ENCODE data around the gene ARHGEF4.
"Not testable (repeated sequence)": the region's sequence is repeated elsewhere in the genome, so short reads cannot be mapped to it uniquely, and the experiment has no call there.

ARHGEF4 gene

GRCh38 chr2:131058214-131058843 lies 221.6 kb downstream of the ARHGEF4 start:
- no peak for ATAC-seq

GRCh38 chr2:131058920-131059319 lies 222.2 kb downstream of the ARHGEF4 start:
- no peak for ATAC-seq

DNA sequence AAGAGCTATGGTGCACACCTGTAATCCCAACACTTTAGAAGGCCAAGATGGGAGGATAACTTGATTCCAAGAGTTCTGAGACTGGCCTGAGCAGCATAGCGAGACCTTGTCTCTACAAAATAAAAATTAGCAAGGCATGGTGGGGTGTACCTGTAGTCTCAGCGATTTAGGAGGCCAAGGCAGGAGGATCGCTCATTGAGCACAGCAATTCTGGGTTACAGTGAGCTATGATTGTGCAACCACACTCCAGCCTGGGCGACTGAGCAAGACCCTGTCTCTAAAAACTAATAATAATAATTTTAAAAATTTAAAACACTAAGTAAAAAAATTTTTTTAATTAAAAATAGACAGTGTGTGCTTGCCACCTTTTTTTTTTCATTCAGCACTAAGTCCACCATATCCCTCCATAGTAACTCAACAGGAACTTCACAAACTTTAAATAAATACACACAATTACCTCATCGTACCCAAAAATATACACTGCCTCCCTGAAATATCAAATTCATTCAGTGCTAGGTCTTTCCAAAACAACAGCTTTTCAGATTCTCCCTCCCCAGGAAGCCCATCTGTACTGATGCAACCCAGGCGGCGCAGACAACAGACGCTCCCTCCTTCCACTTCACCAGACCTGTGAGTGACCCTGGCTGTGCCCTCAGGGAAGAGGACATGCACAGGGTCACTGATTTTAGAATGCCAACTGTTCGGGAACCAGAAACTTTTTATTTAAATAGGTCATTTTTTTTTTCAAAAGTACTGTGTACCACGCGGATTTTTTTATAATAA lies 227.0 kb downstream of the ARHGEF4 start:
- ATAC-seq: no peak

DNA sequence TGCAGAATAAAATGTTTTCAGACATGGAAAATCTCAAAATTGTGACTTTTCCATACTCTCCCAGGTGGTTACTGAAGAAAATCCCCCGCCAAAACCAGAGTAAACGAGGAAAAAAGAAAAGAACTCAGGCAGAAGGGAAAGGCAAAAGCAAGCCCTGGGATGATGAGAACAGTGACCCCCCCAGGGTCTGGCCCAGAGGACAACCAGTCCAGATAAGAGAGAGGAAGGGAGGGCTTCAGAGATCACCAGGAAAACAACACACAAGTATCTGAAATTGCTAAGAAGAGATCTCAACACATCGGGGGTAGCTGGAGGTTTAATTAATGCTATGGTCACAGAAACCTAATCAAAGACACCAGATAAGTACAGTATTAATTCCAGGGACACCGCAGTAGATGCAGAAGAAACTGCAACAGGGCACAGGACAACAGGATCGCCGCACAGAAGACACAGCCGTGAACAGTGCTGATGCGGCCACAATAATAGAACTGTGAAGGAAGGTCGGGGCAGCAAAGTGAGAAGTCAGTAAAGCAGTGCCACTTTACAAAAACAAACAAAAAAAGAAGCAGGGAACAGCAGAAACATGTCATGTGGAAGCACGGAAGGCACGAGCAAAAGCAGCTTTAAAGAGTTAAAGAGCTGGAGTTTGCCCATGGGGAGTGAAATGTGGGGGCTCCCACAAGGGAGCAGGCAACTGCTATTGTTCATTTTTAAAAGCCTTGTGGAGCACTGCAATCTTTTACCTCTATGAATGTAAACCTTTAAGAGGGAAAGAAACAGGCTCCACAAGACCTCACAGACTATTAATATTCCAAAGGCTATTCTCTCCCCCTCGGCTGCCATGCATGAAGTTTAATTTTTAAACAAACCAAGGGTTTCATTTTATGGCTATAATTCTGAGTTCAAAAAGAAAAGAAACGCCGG lies 228.1 kb downstream of the ARHGEF4 start:
- no peak for ATAC-seq

DNA sequence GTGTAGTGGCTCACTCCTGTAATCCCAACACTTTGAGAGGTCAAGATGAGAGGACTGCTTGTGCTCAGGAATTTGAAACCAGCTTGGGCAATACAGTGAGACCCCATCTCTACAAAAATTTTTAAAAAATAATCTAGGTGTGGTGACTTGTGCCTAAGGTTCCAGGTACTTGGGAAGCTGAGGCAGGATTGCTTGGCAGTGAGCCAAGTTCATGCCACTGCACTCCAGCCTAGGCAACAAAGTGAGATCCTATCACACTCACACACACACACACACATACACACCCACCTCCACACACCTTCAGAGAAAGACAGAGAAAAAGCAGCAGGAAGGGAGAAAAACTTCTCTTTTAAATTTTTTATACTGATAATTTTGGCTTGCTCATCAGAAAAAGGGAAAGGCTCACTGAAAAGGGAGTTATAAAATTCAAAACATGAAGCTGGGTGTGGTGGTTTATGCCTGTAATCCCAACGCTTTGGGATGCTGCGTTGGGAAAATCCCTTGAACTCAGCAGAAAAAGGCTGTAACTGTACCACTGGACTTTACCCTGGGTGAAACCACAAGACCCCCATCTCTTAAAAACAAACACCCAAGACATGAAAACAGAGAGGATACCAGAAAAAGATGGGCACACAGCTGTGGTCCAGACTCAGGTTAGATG lies 230.9 kb downstream of the ARHGEF4 start:
- no peak for ATAC-seq

- ATAC-seq: not testable (repeated sequence)
These were observed 231.5 kb downstream of the ARHGEF4 start for GRCh38 chr2:131068172-131068571.

DNA sequence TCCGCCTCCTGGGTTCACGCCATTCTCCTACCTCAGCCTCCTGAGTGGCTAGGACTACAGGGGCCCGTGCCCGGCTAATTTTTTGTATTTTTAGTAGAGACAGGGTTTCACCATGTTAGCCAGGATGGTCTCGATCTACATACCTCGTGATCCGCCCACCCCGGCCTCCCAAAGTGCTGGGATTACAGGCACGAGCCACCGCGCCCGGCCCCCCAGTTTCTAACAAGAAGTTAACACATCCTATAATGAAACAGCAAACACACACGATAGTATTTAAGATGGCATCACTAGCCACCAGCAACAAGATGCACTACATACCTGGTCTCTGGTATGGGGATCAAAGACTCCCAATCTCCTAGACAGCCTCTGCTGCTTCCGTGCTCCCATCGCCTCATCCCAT lies 238.9 kb downstream of the ARHGEF4 start:
- not testable (repeated sequence) for ATAC-seq

- ATAC-seq: no peak
These were observed 240.0 kb downstream of the ARHGEF4 start for GRCh38 chr2:131076707-131077106.

DNA sequence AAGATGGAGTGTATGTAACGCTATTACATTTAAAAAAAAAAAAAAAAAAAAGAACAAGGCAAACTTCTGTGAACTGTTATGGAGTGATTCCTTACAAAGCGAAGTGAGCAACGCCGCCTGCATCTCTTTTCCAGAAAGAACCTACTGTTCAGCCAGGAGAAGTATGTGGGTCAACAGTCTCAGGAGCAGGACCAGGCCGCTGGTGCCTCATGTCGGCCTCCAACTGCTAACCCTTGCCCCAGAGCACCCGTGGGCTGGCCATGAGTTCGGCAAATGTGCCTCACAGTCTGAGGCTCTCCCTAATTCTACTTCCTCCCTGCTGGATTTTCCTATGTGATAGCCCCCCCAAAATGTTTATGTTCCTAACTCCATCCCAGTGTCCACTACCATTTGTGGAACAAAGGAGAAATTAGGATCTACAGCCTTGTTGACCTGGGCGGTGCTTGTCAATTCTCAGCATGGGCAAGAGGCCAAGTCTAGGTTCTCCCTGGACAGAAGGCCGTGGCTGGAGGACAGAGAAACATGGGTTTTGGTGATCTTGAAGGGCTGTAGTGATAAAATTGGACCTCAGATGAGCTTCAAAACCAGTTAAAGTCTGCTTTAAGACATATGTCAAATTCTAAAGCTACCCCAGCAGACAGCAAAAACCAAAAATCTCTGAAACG lies 240.6 kb downstream of the ARHGEF4 start:
- no peak for ATAC-seq

GRCh38 chr2:131077966-131078365 lies 241.3 kb downstream of the ARHGEF4 start:
- no peak for ATAC-seq

GRCh38 chr2:131079931-131080330 lies 243.2 kb downstream of the ARHGEF4 start:
- not testable (repeated sequence) for ATAC-seq

DNA sequence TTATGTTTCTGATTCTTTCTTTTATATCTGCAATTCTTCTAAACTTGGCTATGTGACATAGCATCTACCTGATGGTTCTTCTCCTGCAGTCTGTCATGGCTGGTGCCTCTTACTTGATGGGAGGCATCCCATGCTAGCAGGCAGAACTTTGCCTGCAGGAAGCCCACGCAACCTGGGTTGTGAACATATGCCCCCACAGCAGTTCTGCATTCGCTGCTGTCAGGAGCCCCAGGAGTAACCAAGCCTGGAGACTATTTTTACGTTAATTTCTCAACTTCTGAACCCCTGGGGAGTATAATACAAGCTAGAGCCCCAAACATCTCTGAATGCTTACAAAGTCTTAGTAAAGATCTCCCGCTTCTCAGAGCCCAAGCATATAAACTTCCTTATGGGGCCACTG lies 244.5 kb downstream of the ARHGEF4 start:
- ATAC-seq: no peak

GRCh38 chr2:131085646-131086045 lies 248.9 kb downstream of the ARHGEF4 start:
- no peak for ATAC-seq

DNA sequence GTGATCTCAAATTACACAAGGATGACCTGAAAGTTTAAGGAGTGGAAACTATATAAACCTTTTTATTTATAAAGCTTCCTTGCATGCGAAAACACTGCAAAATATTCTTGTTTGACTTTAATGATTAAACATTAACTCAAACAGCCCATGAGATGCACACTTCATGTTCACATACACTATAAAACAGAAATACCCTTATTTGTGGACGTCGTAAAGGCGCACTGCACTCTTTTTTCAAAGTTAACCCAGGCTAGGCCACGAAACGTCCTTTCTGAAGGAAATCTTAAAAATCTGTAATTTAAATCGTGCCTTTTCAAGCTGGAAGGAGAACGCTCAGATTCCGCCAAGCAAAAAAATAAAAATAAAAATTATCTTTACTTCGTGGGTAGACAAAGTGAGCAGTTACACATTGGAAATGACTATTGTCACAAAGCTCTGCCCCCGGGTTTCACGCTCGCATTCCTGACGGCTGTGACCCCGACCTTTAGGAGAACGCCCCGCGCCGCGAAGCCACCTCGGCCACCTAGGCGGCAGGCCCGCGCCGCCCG lies 255.8 kb downstream of the ARHGEF4 start:
- ATAC-seq: no peak

DNA sequence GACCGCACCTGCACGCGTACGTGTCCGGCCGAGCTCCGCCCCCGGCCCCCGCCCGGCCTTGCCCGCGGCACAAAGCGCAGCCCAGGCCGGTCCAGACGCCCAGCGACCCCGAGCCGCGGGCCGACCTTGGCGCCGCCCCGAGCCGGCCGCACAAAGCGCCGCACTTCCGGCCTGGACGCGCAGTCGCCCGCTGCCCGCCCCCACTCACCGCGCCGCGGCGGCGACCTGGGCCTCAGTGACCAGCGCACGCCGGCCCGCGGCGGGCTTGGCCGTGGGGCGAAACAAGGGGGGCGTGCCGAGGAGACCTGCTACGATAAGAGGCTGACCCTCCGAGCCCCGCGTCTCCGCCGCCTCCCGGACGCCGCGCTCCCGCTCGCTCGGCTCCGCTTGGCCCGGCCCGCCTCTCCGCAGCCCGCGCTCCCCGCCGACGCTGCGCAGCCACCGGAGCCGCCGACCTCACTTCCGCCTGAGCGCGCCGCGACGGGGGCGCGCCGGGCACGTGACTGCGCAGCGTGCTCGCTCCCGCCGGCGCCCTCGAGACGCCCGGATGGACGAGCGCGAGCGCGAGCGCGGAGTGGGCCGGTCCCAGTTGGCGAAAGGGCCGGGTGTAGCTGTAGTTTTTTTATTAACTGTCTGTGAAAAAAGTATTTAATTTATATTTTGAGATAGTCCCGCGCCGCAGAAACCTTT lies 256.4 kb downstream of the ARHGEF4 start, which contains the start of gene FAM168B:
TSS of gene FAM168B (minus strand) at position 455 of the 690 bp plus-strand sequence. CDS start 10,814 bp downstream, outside the sequence.
- peak; percentile 85 to 88 for ATAC-seq

DNA sequence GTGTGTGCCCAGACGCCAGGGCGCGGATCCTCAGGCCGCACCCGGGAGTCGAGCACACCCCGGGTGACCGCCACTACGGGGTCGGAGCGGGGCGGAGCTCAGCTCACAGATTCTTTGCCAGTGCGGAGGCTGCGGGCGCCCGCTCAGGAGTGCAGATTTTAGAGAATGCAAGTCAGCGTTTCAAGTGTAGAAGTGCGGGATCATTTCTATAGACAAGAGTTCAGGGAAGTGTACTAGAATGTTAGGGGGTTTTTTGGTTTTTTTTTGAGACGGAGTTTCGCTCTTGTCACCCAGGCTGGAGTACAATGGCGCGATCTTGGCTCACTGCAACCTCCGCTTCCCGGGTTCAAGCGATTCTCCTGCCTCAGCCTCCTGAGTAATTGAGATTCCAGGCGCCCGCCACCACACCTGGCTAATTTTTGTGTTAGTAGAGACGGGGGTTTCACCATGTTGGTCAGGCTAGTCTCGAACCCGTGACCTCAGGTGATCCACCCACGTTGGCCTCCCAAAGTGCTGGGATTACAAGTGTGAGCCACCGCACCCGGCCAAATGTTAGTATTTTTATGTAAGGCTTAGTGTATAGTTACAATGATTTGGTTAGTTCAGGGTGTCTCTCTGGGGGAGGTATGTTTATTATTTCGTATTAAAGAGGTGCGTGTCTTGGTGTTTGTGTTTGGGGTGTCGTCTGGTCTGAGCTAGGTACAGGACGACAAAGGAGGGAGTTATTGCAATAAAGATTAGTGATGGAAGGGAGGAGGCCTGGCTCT lies 257.2 kb downstream of the ARHGEF4 start:
- peak; percentile 76 to 80 for ATAC-seq

DNA sequence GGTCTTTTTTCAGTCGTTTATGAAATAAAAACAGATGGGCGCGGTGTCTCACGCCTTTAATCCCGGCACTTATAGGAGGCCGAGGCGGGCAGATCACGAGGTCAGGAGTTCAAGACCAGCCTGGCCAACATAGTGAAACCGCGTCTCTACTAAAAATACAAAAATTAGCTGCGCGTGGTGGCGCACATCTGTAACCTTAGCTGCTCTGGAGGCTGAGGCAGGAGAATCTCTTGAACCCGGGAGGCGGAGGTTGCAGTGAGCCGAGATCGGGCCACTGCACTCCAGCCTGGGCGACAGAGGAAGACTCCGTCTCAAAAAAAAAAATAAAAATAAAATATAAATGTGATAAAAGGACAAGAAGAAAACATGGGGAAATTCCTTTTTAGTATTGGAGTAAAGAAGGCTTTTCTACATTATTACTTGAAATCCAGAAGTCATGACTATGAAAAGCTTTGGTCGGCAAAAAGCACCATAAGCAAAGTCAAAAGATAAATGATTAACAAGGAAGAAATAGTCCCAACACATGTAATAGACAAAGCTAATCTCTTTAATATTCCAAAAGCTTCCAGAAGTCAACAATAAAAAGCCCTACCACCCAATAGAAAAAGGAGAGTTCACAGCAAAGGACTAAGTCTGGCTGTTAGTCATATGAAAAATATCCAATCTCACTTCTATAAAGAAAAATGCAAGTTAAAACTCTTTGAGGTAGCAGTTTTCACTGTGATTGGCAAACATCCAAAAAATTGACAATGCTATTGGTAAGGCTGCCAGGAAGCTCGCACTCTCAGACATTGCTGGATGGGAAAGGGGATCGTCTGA lies 258.0 kb downstream of the ARHGEF4 start:
- no peak for ATAC-seq

Data from activated CD4-positive, CD25-positive, alpha-beta regulatory T cell treated with anti-CD3 and anti-CD28 coated beads, Interleukin-2, amount 50 U/mL, for 24 hours (primary cell).